Sigmoid colon (tissue), 4 donors: ENCODE results near the gene SOX13.

Source experiments
- CTCF ChIP-seq, 4 experiments: fragments of 450-650 bp in 3 of 4; fragments of 200-600 bp in 1 of 4; IDR thresholded peaks; one replicate each; pipeline ENCODE4 v1.5.1; 2016 to 2019; ENCODE audit warnings: antibody characterized with exemption in 4 of 4, mild to moderate bottlenecking in 3 of 4, moderate library complexity in 2 of 4
- POLR2A ChIP-seq, 2 donors: fragments of 450-650 bp; IDR thresholded peaks; one replicate each; pipeline ENCODE4 v1.6.1; 2016; ENCODE audit warnings: antibody characterized with exemption in 2 of 2, mild to moderate bottlenecking in 2 of 2, moderate library complexity in 2 of 2
- POLR2AphosphoS5 ChIP-seq, 4 donors: sonication (generic); formaldehyde crosslinking; IDR thresholded peaks; one replicate each; pipeline ENCODE4 v1.6.1; 2017; ENCODE audit warnings: antibody characterized with exemption in 4 of 4

DNA sequence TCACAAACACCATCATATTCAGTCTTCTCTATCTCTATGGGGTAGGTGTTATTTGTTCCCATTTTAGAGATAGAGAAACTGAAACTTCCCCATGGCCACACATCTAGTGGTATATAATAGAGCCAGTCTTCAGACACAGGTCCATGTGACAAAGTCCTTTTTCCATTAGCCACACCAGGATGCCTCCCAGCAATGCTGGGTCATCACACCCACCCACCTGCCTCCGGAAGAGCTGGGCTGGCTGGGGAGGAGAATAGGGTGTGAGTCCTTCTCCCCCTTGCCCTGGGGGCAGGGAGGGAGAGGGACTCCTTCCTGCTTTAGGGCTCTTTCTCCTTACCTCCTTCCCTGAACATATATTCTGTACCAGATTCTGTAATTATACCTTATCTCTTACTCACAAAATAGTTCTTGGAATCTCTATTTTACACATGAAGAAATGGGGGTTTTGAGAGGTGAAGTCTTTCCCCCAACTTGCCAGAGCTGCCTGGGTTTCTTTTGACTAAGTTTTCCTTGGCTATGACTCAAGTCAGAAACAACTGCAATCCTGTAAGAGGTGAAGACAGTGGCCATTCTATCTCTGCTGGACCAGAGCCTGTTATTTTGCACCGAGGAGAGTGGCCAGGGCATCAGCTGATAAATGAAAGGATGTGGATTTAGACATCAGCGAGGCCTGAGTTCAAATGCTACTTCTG is 30.0 kb downstream of the SOX13 start:
- TF ChIP-seq CTCF (IDR thresholded peaks at IDR 0.05) (no peak), POLR2A (IDR thresholded peaks at IDR 0.05) (no peak), POLR2AphosphoS5 (IDR thresholded peaks at IDR 0.05) (no peak)
